Loucy (cell line): Measurements from ENCODE around the gene USP17L12.
"Not testable (repeated sequence)": the region's sequence is repeated elsewhere in the genome, so short reads cannot be mapped to it uniquely, and the experiment has no call there.

ENCODE experiments used
- H2AFZ ChIP-seq: fragments of 200-600 bp; sonication (generic); 2 replicates; pipeline ENCODE4 v1.6.0; 2016; ENCODE audit warnings: antibody characterized with exemption, mild to moderate bottlenecking, low read length, moderate library complexity
- H3F3A ChIP-seq: fragments of 200-600 bp; 2 replicates; pipeline ENCODE4 v1.6.0; 2016; ENCODE audit warnings: antibody characterized with exemption, low read depth, mild to moderate bottlenecking
- H3K27me3 ChIP-seq: fragments of 200-600 bp; sonication (generic); 2 replicates; pipeline ENCODE4 v1.6.1; 2014; ENCODE audit warnings: low read length, mild to moderate bottlenecking; ENCODE audit not compliant: insufficient read depth, poor library complexity, severe bottlenecking
- H3K36me3 ChIP-seq: fragments of 200-600 bp; sonication (generic); 2 replicates; pipeline ENCODE4 v1.6.1; 2016; ENCODE audit warnings: low read length; ENCODE audit not compliant: insufficient read depth
- H3K4me1 ChIP-seq: fragments of 200-600 bp; sonication (generic); 2 replicates; pipeline ENCODE4 v1.5.1; 2014; ENCODE audit warnings: low read length, mild to moderate bottlenecking; ENCODE audit not compliant: insufficient read depth, poor library complexity, severe bottlenecking
- H3K4me2 ChIP-seq: fragments of 200-600 bp; sonication (generic); 2 replicates; pipeline ENCODE4 v1.6.0; 2014; ENCODE audit warnings: antibody characterized with exemption, low read length, low read depth, mild to moderate bottlenecking; ENCODE audit not compliant: poor library complexity, severe bottlenecking
- H3K4me3 ChIP-seq: fragments of 200-600 bp; sonication (generic); 2 replicates; pipeline ENCODE4 v1.5.1; 2014; ENCODE audit warnings: low read length, mild to moderate bottlenecking, mixed read lengths; ENCODE audit not compliant: poor library complexity, severe bottlenecking
- H3K79me2 ChIP-seq: fragments of 200-600 bp; sonication (generic); 2 replicates; pipeline ENCODE4 v1.6.1; 2014; ENCODE audit warnings: low read length; ENCODE audit not compliant: insufficient read depth
- H3K9ac ChIP-seq: fragments of 200-600 bp; sonication (generic); 2 replicates; pipeline ENCODE4 v1.6.0; 2014; ENCODE audit warnings: mild to moderate bottlenecking, low read depth, low read length, moderate library complexity; ENCODE audit not compliant: poor library complexity, severe bottlenecking
- H3K9me2 ChIP-seq: fragments of 200-600 bp; sonication (generic); replicated peaks from 2 replicates; pipeline ENCODE4 v1.6.1; 2016; ENCODE audit warnings: low read depth, low read length, mixed read lengths
- H3K9me3 ChIP-seq: fragments of 200-600 bp; sonication (generic); 2 replicates; pipeline ENCODE4 v1.6.1; 2014; ENCODE audit warnings: mild to moderate bottlenecking, antibody characterized with exemption, low read length, low read depth; ENCODE audit not compliant: insufficient read depth
- H4K20me1 ChIP-seq: fragments of 200-600 bp; sonication (generic); 2 replicates; pipeline ENCODE4 v1.6.0; 2014; ENCODE audit warnings: antibody characterized with exemption, low read length, mild to moderate bottlenecking; ENCODE audit not compliant: insufficient read depth, poor library complexity, severe bottlenecking

Gene USP17L12

DNA sequence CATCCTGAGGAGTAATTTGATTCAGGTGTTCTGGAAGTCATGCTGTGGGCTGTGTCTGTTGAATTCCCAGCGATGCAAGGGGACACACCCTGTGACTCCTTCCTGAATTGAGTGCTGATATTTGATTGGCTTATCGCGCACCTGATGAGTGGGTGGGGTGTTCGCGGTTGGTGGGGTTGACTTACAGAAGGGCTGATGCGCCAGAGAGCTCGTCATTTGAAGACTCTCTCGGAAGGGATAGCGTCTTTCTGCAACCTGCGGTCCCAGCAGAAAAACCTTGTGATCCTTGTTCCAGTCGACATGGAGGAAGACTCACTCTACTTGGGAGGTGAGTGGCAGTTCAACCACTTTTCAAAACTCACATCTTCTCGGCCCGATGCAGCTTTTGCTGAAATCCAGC lies at the start of gene USP17L12:
USP17L12 (plus strand) TSS at position 301 of the 400 bp plus-strand sequence; CDS start at position 301, 0 bp downstream.
- H4K20me1 ChIP-seq, H3K9ac ChIP-seq, H3K9me2 ChIP-seq, H3K79me2 ChIP-seq, H3K4me2 ChIP-seq, H3K36me3 ChIP-seq, H3F3A ChIP-seq, H2AFZ ChIP-seq, H3K4me3 ChIP-seq, H3K27me3 ChIP-seq, H3K4me1 ChIP-seq, H3K9me3 ChIP-seq: not testable (repeated sequence)

GRCh38 chr4:9210357-9210756 lies 9.6 kb upstream of the USP17L12 start, which contains the start of gene USP17L10:
Gene USP17L10 (plus strand): TSS chr4:9210657. CDS start chr4:9210657, 0 bp downstream.
- not testable (repeated sequence) for H3K9ac ChIP-seq, H3K4me1 ChIP-seq, H4K20me1 ChIP-seq

GRCh38 chr4:9214701-9215100 lies 5.3 kb upstream of the USP17L12 start:
- not testable (repeated sequence) for H3K4me1 ChIP-seq, H3K9me3 ChIP-seq, H3K4me3 ChIP-seq, H3K36me3 ChIP-seq, H3F3A ChIP-seq, H3K27me3 ChIP-seq, H3K9me2 ChIP-seq, H3K79me2 ChIP-seq, H2AFZ ChIP-seq, H3K4me2 ChIP-seq, H3K9ac ChIP-seq, H4K20me1 ChIP-seq

More at GRCh38 chr4:9210357-9210756, 9.6 kb upstream of the USP17L12 start, which contains the start of gene USP17L10:
- H3K36me3 ChIP-seq, H3K27me3 ChIP-seq, H3K4me2 ChIP-seq, H2AFZ ChIP-seq, H3K79me2 ChIP-seq, H3K9me3 ChIP-seq, H3F3A ChIP-seq, H3K9me2 ChIP-seq, H3K4me3 ChIP-seq: not testable (repeated sequence)

- not testable (repeated sequence) for H3F3A ChIP-seq, H3K27me3 ChIP-seq, H3K79me2 ChIP-seq, H3K9ac ChIP-seq, H3K36me3 ChIP-seq, H3K4me2 ChIP-seq, H3K4me3 ChIP-seq, H4K20me1 ChIP-seq, H3K4me1 ChIP-seq, H2AFZ ChIP-seq, H3K9me2 ChIP-seq, H3K9me3 ChIP-seq
Measured at GRCh38 chr4:9215105-9215504, 4.8 kb upstream of the USP17L12 start, which contains the start of gene USP17L11. Gene USP17L11 (plus strand): TSS chr4:9215405. CDS start chr4:9215405, 0 bp downstream.

GRCh38 chr4:9224596-9224995 lies 4.6 kb downstream of the USP17L12 start, which contains the start of gene USP17L13:
Gene USP17L13 (plus strand): TSS chr4:9224896. CDS start chr4:9224896, 0 bp downstream.
- not testable (repeated sequence) for H3K27me3 ChIP-seq, H3K9ac ChIP-seq, H3F3A ChIP-seq, H3K4me1 ChIP-seq, H3K9me2 ChIP-seq, H3K4me2 ChIP-seq, H3K36me3 ChIP-seq, H3K79me2 ChIP-seq, H3K9me3 ChIP-seq, H4K20me1 ChIP-seq, H2AFZ ChIP-seq, H3K4me3 ChIP-seq

GRCh38 chr4:9230249-9230648 lies 10.3 kb downstream of the USP17L12 start:
- H3K9ac ChIP-seq, H3K4me1 ChIP-seq, H3K9me3 ChIP-seq, H4K20me1 ChIP-seq, H3K79me2 ChIP-seq, H3K4me2 ChIP-seq, H3K36me3 ChIP-seq, H3K9me2 ChIP-seq, H3K27me3 ChIP-seq, H3F3A ChIP-seq, H3K4me3 ChIP-seq, H2AFZ ChIP-seq: not testable (repeated sequence)

- H3K27me3 ChIP-seq, H3F3A ChIP-seq, H2AFZ ChIP-seq, H3K4me1 ChIP-seq, H4K20me1 ChIP-seq, H3K4me2 ChIP-seq, H3K9ac ChIP-seq, H3K9me2 ChIP-seq, H3K4me3 ChIP-seq, H3K79me2 ChIP-seq, H3K36me3 ChIP-seq, H3K9me3 ChIP-seq: not testable (repeated sequence)
Measured at GRCh38 chr4:9234085-9234484, 14.1 kb downstream of the USP17L12 start, which contains the start of gene USP17L15. Gene USP17L15 (plus strand): TSS chr4:9234385. CDS start chr4:9234385, 0 bp downstream.
